Measurements from ENCODE around the gene FBN2. TPM values are rescaled to one million over a fixed set of nuclear protein-coding genes. Genes with fewer than 3 reads are reported as not detected.

The FBN2 gene
- total RNA-seq, 4 donors from 2014 or later: 0.40 to 3.3 (median 0.99) TPM

- no peak overlapping the region for H3K27ac ChIP-seq
- no peaks in the 10 kb centered on the region for H3K4me1 ChIP-seq
- DNase-seq: no peak
- H3K4me3 ChIP-seq: no peak overlapping the region
- H3K36me3 ChIP-seq: no peaks in the 10 kb centered on the region
- no peaks in the 10 kb centered on the region for H3K27me3 ChIP-seq
- no peaks in the 10 kb centered on the region for H3K9me3 ChIP-seq
- TF ChIP-seq POLR2A (IDR thresholded peaks at IDR 0.05) (no peak), CTCF (IDR thresholded peaks at IDR 0.05) (no peak)
Measured at GRCh38 chr5:128397876-128398275, 140.2 kb downstream of the FBN2 start.

GRCh38 chr5:128395073-128395472, 143.0 kb downstream of the FBN2 start:
- no peak for DNase-seq
- Histone ChIP-seq H3K27me3 (no peaks in the 10 kb centered on the region), H3K27ac (no peak overlapping the region), H3K4me3 (no peak overlapping the region), H3K4me1 (no peaks in the 10 kb centered on the region), H3K9me3 (no peaks in the 10 kb centered on the region), H3K36me3 (no peaks in the 10 kb centered on the region)
- TF ChIP-seq POLR2A (IDR thresholded peaks at IDR 0.05) (no peak), CTCF (IDR thresholded peaks at IDR 0.05) (no peak)

- Histone ChIP-seq H3K4me1 (no peaks in the 10 kb centered on the region), H3K9me3 (no peaks in the 10 kb centered on the region), H3K36me3 (no peaks in the 10 kb centered on the region), H3K27ac (no peak overlapping the region), H3K4me3 (no peak overlapping the region), H3K27me3 (no peaks in the 10 kb centered on the region)
- no peak for DNase-seq
- TF ChIP-seq CTCF (IDR thresholded peaks at IDR 0.05) (no peak), POLR2A (IDR thresholded peaks at IDR 0.05) (no peak)
Measured at GRCh38 chr5:128384068-128384467, 154.0 kb downstream of the FBN2 start.

GRCh38 chr5:128380337-128380736, 157.7 kb downstream of the FBN2 start:
- H3K27ac ChIP-seq: no peak overlapping the region
- H3K9me3 ChIP-seq: no peaks in the 10 kb centered on the region
- no peak overlapping the region for H3K4me3 ChIP-seq
- H3K27me3 ChIP-seq: no peaks in the 10 kb centered on the region
- H3K36me3 ChIP-seq: no peaks in the 10 kb centered on the region
- TF ChIP-seq CTCF (IDR thresholded peaks at IDR 0.05) (no peak), POLR2A (IDR thresholded peaks at IDR 0.05) (no peak)
- DNase-seq: no peak
- no peaks in the 10 kb centered on the region for H3K4me1 ChIP-seq

GRCh38 chr5:128378632-128379031, 159.4 kb downstream of the FBN2 start:
- Histone ChIP-seq H3K4me3 (no peak overlapping the region), H3K36me3 (no peaks in the 10 kb centered on the region), H3K27me3 (no peaks in the 10 kb centered on the region), H3K9me3 (no peaks in the 10 kb centered on the region), H3K27ac (no peak overlapping the region), H3K4me1 (no peaks in the 10 kb centered on the region)
- no peak for TF ChIP-seq POLR2A (IDR thresholded peaks at IDR 0.05)
- TF ChIP-seq CTCF (IDR thresholded peaks at IDR 0.05): no peak
- DNase-seq: no peak

- Histone ChIP-seq H3K9me3 (no peaks in the 10 kb centered on the region), H3K4me1 (no peaks in the 10 kb centered on the region), H3K27me3 (no peaks in the 10 kb centered on the region), H3K27ac (no peak overlapping the region), H3K36me3 (no peaks in the 10 kb centered on the region), H3K4me3 (no peak overlapping the region)
- TF ChIP-seq POLR2A (IDR thresholded peaks at IDR 0.05): no peak
- TF ChIP-seq CTCF (IDR thresholded peaks at IDR 0.05): no peak
- no peak for DNase-seq
Measured at GRCh38 chr5:128378196-128378595, 159.8 kb downstream of the FBN2 start.

Measured in Peyer's patch (tissue), 4 donors.